ENCODE results near the gene DEPP1.

DEPP1 gene

GRCh38 chr10:44993922-44994751 lies 15.5 kb upstream of the DEPP1 start:
- no peak for DNase-seq (ENCODE audit: low read depth)
- H3K4me3 ChIP-seq (ENCODE audit: low read depth, low read length): no peak overlapping the region
- TF ChIP-seq MAX (IDR thresholded peaks at IDR 0.05; ENCODE audit: low read depth, low read length): no peak

DNA sequence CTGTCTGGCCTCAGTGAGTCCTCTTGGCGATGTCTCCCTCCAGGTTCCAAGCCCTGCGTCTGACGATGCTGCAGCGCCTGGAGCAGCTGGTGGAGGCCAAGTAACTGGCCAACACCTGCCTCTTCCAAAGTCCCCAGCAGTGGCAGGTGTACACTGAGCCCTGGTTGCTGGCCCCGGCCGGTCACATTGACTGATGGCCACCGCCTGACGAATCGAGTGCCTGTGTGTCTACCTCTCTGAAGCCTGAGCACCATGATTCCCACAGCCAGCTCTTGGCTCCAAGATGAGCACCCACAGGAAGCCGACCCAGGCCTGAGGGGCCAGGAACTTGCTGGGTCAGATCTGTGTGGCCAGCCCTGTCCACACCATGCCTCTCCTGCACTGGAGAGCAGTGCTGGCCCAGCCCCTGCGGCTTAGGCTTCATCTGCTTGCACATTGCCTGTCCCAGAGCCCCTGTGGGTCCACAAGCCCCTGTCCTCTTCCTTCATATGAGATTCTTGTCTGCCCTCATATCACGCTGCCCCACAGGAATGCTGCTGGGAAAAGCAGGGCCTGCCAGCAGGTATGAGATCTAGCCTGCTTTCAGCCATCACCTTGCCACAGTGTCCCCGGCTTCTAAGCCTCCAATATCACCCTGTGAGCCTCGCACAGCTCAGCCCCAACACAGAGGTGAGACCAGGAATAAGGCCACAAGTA lies 14.8 kb upstream of the DEPP1 start:
- H3K4me3 ChIP-seq (ENCODE audit: low read depth, low read length): no peak overlapping the region
- TF ChIP-seq MAX (IDR thresholded peaks at IDR 0.05; ENCODE audit: low read depth, low read length): no peak
- TF ChIP-seq POLR2A (IDR thresholded peaks at IDR 0.05; ENCODE audit: extremely low read depth, insufficient read length): no peak
- TF ChIP-seq CTCF (IDR thresholded peaks at IDR 0.05; ENCODE audit: low read depth, low read length): no peak
- TF ChIP-seq MYC (IDR thresholded peaks at IDR 0.05; ENCODE audit: low read depth, low read length): no peak
- no peak for DNase-seq (ENCODE audit: low read depth)

- no peak for DNase-seq (ENCODE audit: low read depth)
- TF ChIP-seq CTCF (IDR thresholded peaks at IDR 0.05; ENCODE audit: low read depth, low read length) (no peak), MAX (IDR thresholded peaks at IDR 0.05; ENCODE audit: low read depth, low read length) (no peak), MYC (IDR thresholded peaks at IDR 0.05; ENCODE audit: low read depth, low read length) (no peak), POLR2A (IDR thresholded peaks at IDR 0.05; ENCODE audit: extremely low read depth, insufficient read length) (no peak)
- no peak overlapping the region for H3K4me3 ChIP-seq (ENCODE audit: low read depth, low read length)
These were observed 14.2 kb upstream of the DEPP1 start for GRCh38 chr10:44992732-44993225.

DNA sequence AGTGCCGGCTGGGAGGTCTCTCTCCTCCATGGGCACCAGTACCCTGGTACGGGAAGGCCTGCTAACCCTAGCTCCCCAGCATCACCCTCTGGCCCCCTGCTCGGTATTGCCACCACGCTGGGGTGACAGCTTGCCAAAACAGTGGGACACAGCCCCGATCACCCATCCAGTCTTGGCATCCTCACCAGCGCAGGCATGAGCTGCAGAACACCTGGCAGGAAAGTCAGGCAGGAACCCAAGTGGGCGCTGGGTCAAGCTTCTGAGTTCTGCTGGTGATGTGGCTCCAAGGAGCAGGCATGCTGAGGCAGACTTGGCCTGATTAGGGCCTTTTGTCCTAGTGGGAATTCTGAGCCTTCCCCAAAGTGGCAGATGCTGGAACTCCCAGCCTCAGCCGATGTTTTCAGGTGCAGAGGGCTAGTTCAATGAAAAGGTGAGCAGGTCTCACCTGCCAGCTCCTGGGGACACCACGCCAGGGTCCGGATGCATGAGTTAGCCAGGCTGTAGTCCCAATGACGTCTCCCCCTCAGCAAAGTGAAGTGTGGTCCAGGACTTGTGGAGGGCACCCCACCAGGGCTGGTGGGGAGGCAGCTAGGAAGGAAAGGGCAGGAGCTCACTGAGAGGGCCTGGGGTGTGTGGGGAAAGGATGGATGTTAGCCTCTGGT lies 13.6 kb upstream of the DEPP1 start:
- TF ChIP-seq MYC (IDR thresholded peaks at IDR 0.05; ENCODE audit: low read depth, low read length): no peak
- no peak for TF ChIP-seq MAX (IDR thresholded peaks at IDR 0.05; ENCODE audit: low read depth, low read length)
- no peak for TF ChIP-seq POLR2A (IDR thresholded peaks at IDR 0.05; ENCODE audit: extremely low read depth, insufficient read length)
- no peak for TF ChIP-seq CTCF (IDR thresholded peaks at IDR 0.05; ENCODE audit: low read depth, low read length)
- DNase-seq (ENCODE audit: low read depth): no peak
- H3K4me3 ChIP-seq (ENCODE audit: low read depth, low read length): no peak overlapping the region

- H3K4me3 ChIP-seq (ENCODE audit: low read depth, low read length): no peak overlapping the region
- TF ChIP-seq CTCF (IDR thresholded peaks at IDR 0.05; ENCODE audit: low read depth, low read length): no peak
- TF ChIP-seq MAX (IDR thresholded peaks at IDR 0.05; ENCODE audit: low read depth, low read length): no peak
- TF ChIP-seq POLR2A (IDR thresholded peaks at IDR 0.05; ENCODE audit: extremely low read depth, insufficient read length): no peak
- TF ChIP-seq MYC (IDR thresholded peaks at IDR 0.05; ENCODE audit: low read depth, low read length): no peak
- DNase-seq (ENCODE audit: low read depth): no peak
These were observed 13.0 kb upstream of the DEPP1 start for GRCh38 chr10:44991571-44991970.
